ENCODE data around the gene VIL1. TPM values are rescaled to one million over a fixed set of nuclear protein-coding genes. Genes with fewer than 3 reads are reported as not detected.

VIL1 gene
- total and polyA plus RNA-seq, 2 of the 4 experiments (the other 2 are of a cell fraction) = not detected

DNA sequence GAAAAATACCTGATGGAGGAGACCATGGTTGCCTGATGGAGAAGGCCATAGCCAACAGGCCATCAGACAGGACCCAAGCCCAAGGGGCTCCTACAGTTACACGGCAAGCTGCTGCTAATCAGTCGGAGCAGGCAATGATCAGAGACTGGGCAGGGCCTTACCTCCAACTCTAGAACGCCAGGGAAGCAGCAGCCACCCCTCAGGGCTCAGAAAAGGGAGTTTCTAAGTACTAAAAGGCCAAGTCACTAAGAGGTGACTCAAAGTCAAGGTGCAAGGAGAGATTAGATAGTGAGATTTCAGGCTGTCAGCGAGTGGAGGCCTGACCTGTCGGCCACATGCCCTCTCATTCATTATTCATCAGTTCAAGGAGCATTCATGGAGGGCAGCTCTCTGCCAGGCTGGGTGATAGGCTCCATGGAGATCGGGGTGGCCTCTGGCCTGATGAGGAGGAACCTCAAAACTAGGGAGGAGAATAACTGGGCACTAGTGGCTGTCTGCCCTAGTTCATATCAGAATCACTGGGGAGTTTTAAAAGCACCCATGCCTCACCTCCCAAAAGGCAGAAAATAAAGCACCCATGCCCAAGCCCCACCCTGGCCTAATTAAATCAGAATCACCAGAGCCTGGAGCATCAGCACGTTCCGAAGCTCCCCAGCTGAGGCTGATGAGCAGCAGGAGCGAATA lies 3.6 kb downstream of the VIL1 start:
- ChIA-PET POLR2A (ENCODE audit: unreplicated experiment) (no interaction called here), CTCF (no interaction called here)
- Histone ChIP-seq H4K20me1 (ENCODE audit: insufficient read depth, low read length) (no peaks in the 10 kb centered on the region), H3K4ac (ENCODE audit: low read depth, low read length) (no peak overlapping the region), H3K36me3 (ENCODE audit: control insufficient read depth, insufficient read depth, low read length) (no peaks in the 10 kb centered on the region), H3K56ac (ENCODE audit: extremely low read depth, insufficient read depth, low read length) (no peak overlapping the region), H2BK5ac (ENCODE audit: low read depth, low read length, poor library complexity, severe bottlenecking) (no peak overlapping the region), H3K23ac (ENCODE audit: low read depth, low read length) (no peak overlapping the region), H4K5ac (ENCODE audit: low read depth, low read length) (no peak overlapping the region), H4K91ac (ENCODE audit: insufficient read depth, low read depth, low read length) (no peak overlapping the region), H3K9me3 (ENCODE audit: control insufficient read depth, insufficient read depth, low read length) (no peaks in the 10 kb centered on the region), H2AFZ (replicated peaks; ENCODE audit: low read length, poor library complexity) (no peak overlapping the region), H2BK15ac (ENCODE audit: low read depth, low read length) (no peak overlapping the region), H3K4me1 (ENCODE audit: control insufficient read depth, insufficient read depth, low read length) (no peaks in the 10 kb centered on the region), H3K14ac (replicated peaks; ENCODE audit: low read depth, low read length) (no peak overlapping the region), H3K27me3 (ENCODE audit: control insufficient read depth, insufficient read depth, low read length) (peaks cover 11% of the 10 kb centered on the region), H3K4me3 (ENCODE audit: insufficient read depth, low read depth, low read length) (no peak overlapping the region), H3K27ac (ENCODE audit: insufficient read depth, low read length) (no peak overlapping the region), H3K79me1 (ENCODE audit: low read depth in 1 of 2, low read length in 2 of 2) (no peaks in the 10 kb centered on the region), H3K9me1 (ENCODE audit: insufficient read depth, low read length) (no peaks in the 10 kb centered on the region; the same call in 1 of the 2 replicates), H2AK9ac (replicated peaks; ENCODE audit: low read depth, low read length, poor library complexity) (no peak overlapping the region), H2BK20ac (ENCODE audit: low read depth, low read length) (no peak overlapping the region), H3K18ac (ENCODE audit: low read depth, low read length) (no peak overlapping the region), H3K4me2 (ENCODE audit: low read depth, low read length) (no peak overlapping the region), H2BK120ac (ENCODE audit: low read depth, low read length) (no peak overlapping the region), H4K8ac (ENCODE audit: low read depth in 2 of 2, low read length in 2 of 2) (no peak overlapping the region), H3K9ac (ENCODE audit: low read depth, low read length) (no peak overlapping the region), H2AK5ac (ENCODE audit: low read depth, low read length) (no peak overlapping the region)
- in situ Hi-C loops (cut with MboI; ENCODE audit: low sequenced_read_pairs) (no loop called here), dilution Hi-C loops (cut with HindIII; ENCODE audit: low sequenced_read_pairs, unreplicated experiment) (no loop called here), intact Hi-C loops (cut with micrococcal nuclease) (no loop called here)
- BruUV-seq (replicated peaks) = no TSS peak
- DNase-seq (no peak), ATAC-seq (ENCODE audit: low read depth) (no peak)
- TF ChIP-seq, protein P1, sequence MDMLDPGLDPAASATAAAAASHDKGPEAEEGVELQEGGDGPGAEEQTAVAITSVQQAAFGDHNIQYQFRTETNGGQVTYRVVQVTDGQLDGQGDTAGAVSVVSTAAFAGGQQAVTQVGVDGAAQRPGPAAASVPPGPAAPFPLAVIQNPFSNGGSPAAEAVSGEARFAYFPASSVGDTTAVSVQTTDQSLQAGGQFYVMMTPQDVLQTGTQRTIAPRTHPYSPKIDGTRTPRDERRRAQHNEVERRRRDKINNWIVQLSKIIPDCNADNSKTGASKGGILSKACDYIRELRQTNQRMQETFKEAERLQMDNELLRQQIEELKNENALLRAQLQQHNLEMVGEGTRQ (IDR thresholded peaks at IDR 0.05; ENCODE audit: low read depth, low read length) = no peak
- no peak for TF ChIP-seq MXI1 (IDR thresholded peaks at IDR 0.05; ENCODE audit: borderline replicate concordance, low read depth, low read length)
- no peak for TF ChIP-seq RCOR1 (IDR thresholded peaks at IDR 0.05; ENCODE audit: insufficient replicate concordance, low read length)
- TF ChIP-seq MAZ (IDR thresholded peaks at IDR 0.05; ENCODE audit: borderline replicate concordance, low read depth, low read length) = no peak
- 80% methylated on average over 3 of the region's 9 CpGs; no CpG with 5 or more reads in 1 of the 2 experiments for WGBS, 2 experiments (ENCODE audit: extremely low coverage in 2 of 2, insufficient read length in 1 of 2)
